Endothelial cell of umbilical vein (primary cell): Measurements from ENCODE around the gene SLC38A8. TPM values are rescaled to one million over a fixed set of nuclear protein-coding genes. Genes with fewer than 3 reads are reported as not detected.

Experiments used
- BruUV-seq: library from RNA; stranded (reverse); fragments of 400-500 nt; replicated peaks from 2 replicates; lab custom pipeline; 2021; lab: Mats Ljungman, UMichigan
- CTCF ChIA-PET: fragments of 300-600, 350-600 bp; sonication (Branson Sonifier 250); formaldehyde crosslinking; loops from one replicate; lab custom pipeline; 2021; ENCODE audit warnings: antibody characterized with exemption, inconsistent platforms; lab: Charles Lee
- POLR2A ChIA-PET: fragments of 300-600, 350-600 bp; sonication (Branson Sonifier 250); formaldehyde crosslinking; loops from one replicate; lab custom pipeline; 2021; ENCODE audit warnings: antibody characterized with exemption, inconsistent platforms; lab: Charles Lee
- DNase-seq: peaks from one replicate; pipeline ENCODE4 v3.0.0-alpha.2; 2011; ENCODE audit warnings: low read depth, low spot score
- FAIRE-seq: peaks from 2 replicates; lab custom pipeline; 2011; peaks lifted over from hg19 to GRCh38; lab: Jason Lieb, UNC
- H2AFZ ChIP-seq: 2 replicates; pipeline ENCODE4 v1.6.0; 2012; ENCODE audit warnings: low read depth, low read length, control low read depth, inconsistent platforms
- H3K27ac ChIP-seq: 2 replicates; pipeline ENCODE4 v1.5.1; 2011; ENCODE audit warnings: low read depth, mild to moderate bottlenecking, control low read depth, low read length, moderate library complexity; ENCODE audit not compliant: insufficient read depth
- H3K27me3 ChIP-seq, 2 experiments: 2 replicates each; pipeline versions ENCODE4 v1.6.0 to v1.6.1; 2011; ENCODE audit warnings: low read length in 2 of 2, mixed read lengths in 1 of 2; ENCODE audit not compliant: control insufficient read depth in 2 of 2, insufficient read depth in 2 of 2
- H3K36me3 ChIP-seq, 2 experiments: 2 replicates in 1 of 2; 3 replicates in 1 of 2; pipeline ENCODE4 v1.5.1; 2011; ENCODE audit warnings: low read length in 2 of 2, mild to moderate bottlenecking in 1 of 2, moderate library complexity in 1 of 2; ENCODE audit not compliant: control insufficient read depth in 2 of 2, insufficient read depth in 2 of 2; ENCODE audit errors: extremely low read depth in 1 of 2
- H3K4me1 ChIP-seq: 3 replicates; pipeline ENCODE4 v1.5.1; 2011; ENCODE audit warnings: mild to moderate bottlenecking, low read length; ENCODE audit not compliant: control insufficient read depth, insufficient read depth; ENCODE audit errors: extremely low read depth
- H3K4me2 ChIP-seq: 2 replicates; pipeline ENCODE4 v1.6.1; 2011; ENCODE audit warnings: low read length, control low read depth, mixed read lengths; ENCODE audit not compliant: insufficient read depth
- H3K4me3 ChIP-seq, 3 experiments: fragments of 200-600 bp in 1 of 3; sonication (generic), shearing (Covaris generic) in 1 of 3; replicated peaks in 1 of 3; 2 replicates each; pipeline ENCODE4 v1.5.1; 2011 to 2016; ENCODE audit warnings: control low read depth in 3 of 3, low read length in 3 of 3, mild to moderate bottlenecking in 2 of 3, inconsistent platforms in 1 of 3, low read depth in 1 of 3, moderate library complexity in 1 of 3; ENCODE audit not compliant: insufficient read depth in 1 of 3
- H3K79me2 ChIP-seq: 2 replicates; pipeline ENCODE4 v1.6.0; 2012; ENCODE audit warnings: low read length, inconsistent platforms; ENCODE audit not compliant: control insufficient read depth, insufficient read depth
- H3K9ac ChIP-seq: replicated peaks from 2 replicates; pipeline ENCODE3; 2011; ENCODE audit warnings: low read length, control low read depth; ENCODE audit not compliant: insufficient read depth; ENCODE audit errors: extremely low read depth
- H3K9me1 ChIP-seq: replicated peaks from 3 replicates; pipeline ENCODE4 v1.6.0; 2011; ENCODE audit warnings: mild to moderate bottlenecking, low read length; ENCODE audit not compliant: control insufficient read depth, insufficient read depth; ENCODE audit errors: extremely low read depth
- H3K9me3 ChIP-seq: replicated peaks from 2 replicates; pipeline ENCODE4 v1.5.1; 2012; ENCODE audit warnings: low read length, inconsistent platforms; ENCODE audit not compliant: control insufficient read depth, insufficient read depth
- H4K20me1 ChIP-seq: replicated peaks from 2 replicates; pipeline ENCODE3; 2011; ENCODE audit warnings: mild to moderate bottlenecking, low read length; ENCODE audit not compliant: control insufficient read depth, insufficient read depth; ENCODE audit errors: extremely low read depth
- CTCF ChIP-seq, 2 donors: IDR thresholded peaks; 1 replicate in 1 of 2; 2 replicates in 1 of 2; pipeline ENCODE4 v1.5.1; 2011; ENCODE audit warnings: low read length in 2 of 2, mild to moderate bottlenecking in 2 of 2, moderate library complexity in 2 of 2, control low read depth in 1 of 2, inconsistent platforms in 1 of 2, low read depth in 1 of 2; ENCODE audit not compliant: insufficient read depth in 1 of 2; ENCODE audit errors: extremely low read depth in 1 of 2
- EZH2 ChIP-seq: IDR thresholded peaks from 2 replicates; pipeline ENCODE4 v1.6.1; 2012; ENCODE audit warnings: borderline replicate concordance, low read depth, mild to moderate bottlenecking, moderate library complexity, low read length, inconsistent platforms; ENCODE audit not compliant: severe bottlenecking
- FOS ChIP-seq: IDR thresholded peaks from 2 replicates; pipeline ENCODE4 v1.6.1; 2011; ENCODE audit warnings: mild to moderate bottlenecking, low read length, moderate library complexity, borderline replicate concordance; ENCODE audit not compliant: insufficient read depth
- GATA2 ChIP-seq: IDR thresholded peaks from 2 replicates; pipeline ENCODE4 v1.7.0; 2011; ENCODE audit warnings: low read depth, mild to moderate bottlenecking, moderate library complexity, mixed read lengths, low read length; ENCODE audit not compliant: insufficient read length, insufficient read depth
- JUN ChIP-seq: IDR thresholded peaks from 2 replicates; pipeline ENCODE4 v1.6.1; 2011; ENCODE audit warnings: borderline replicate concordance, low read depth; ENCODE audit not compliant: insufficient read length, insufficient read depth
- MAX ChIP-seq: IDR thresholded peaks from 2 replicates; pipeline ENCODE4 v1.6.1; 2011; ENCODE audit not compliant: insufficient read depth, insufficient read length
- MYC ChIP-seq: IDR thresholded peaks from one replicate; pipeline ENCODE4 v1.6.1; 2011; ENCODE audit warnings: mild to moderate bottlenecking, low read depth, low read length
- POLR2A ChIP-seq: IDR thresholded peaks from 2 replicates; pipeline ENCODE4 v1.6.1; 2012; ENCODE audit warnings: low read depth, mild to moderate bottlenecking, control low read depth, low read length
- POLR2AphosphoS5 ChIP-seq: IDR thresholded peaks from 2 replicates; pipeline ENCODE4 v1.6.1; 2012; ENCODE audit warnings: low read depth, mild to moderate bottlenecking, control low read depth, low read length, moderate library complexity; ENCODE audit not compliant: insufficient read depth
- dilution Hi-C: fragments of 300-500 bp; cut with MboI; formaldehyde crosslinking; loops from one replicate; pipeline ENCODE4 v1.15.0; 2019; ENCODE audit warnings: low sequenced_read_pairs; ENCODE audit not compliant: extremely low pct_ligation_motif_present
- intact Hi-C: fragments of 100-400 bp; cut with micrococcal nuclease; formaldehyde crosslinking; loops from one replicate; pipeline ENCODE4 v1.10.0; 2022
- polyA plus RNA-seq, 4 experiments: library from polyadenylated mRNA; depleted of rRNA in 3 of 4; stranded (reverse) in 3 of 4; unstranded in 1 of 4; fragments of >200 nt; gene quantifications; 2 replicates each; pipeline versions ENCODE4 v1.2.1 to v1.2.3, GENCODE V29; 2011 to 2012; ENCODE audit warnings: missing spikeins in 1 of 4
- total RNA-seq: library from RNA; stranded (reverse); gene quantifications from 2 replicates; pipeline ENCODE4 v1.2.3, GENCODE V29; 2021

Gene SLC38A8
- total and polyA plus RNA-seq, 2 donors (not counting 3 experiments of a cell fraction or from before 2014, with no cell fraction given) = not detected

- no peaks in the 10 kb centered on the region for H3K9me1 ChIP-seq
- H3K27ac ChIP-seq = no peak overlapping the region
- BruUV-seq = no TSS peak
- H3K27me3 ChIP-seq = peaks cover 0 to 1% of the 10 kb centered on the region in 2 experiments
- no peak for TF ChIP-seq MYC
- TF ChIP-seq JUN = no peak
- no peak for TF ChIP-seq GATA2
- TF ChIP-seq POLR2AphosphoS5 = no peak
- no peak for TF ChIP-seq EZH2
- TF ChIP-seq POLR2A = no peak
- no peak for TF ChIP-seq MAX
- no peak for TF ChIP-seq FOS
- no peak for TF ChIP-seq CTCF (IDR thresholded peaks at IDR 0.05; ENCODE audit: extremely low read depth in 1 of 2, insufficient read depth in 1 of 2, low read depth in 1 of 2, low read length in 2 of 2)
- POLR2A ChIA-PET = no interaction called here
- H3K4me3 ChIP-seq = no peak overlapping the region
- H3K36me3 ChIP-seq = no peaks in the 10 kb centered on the region
- CTCF ChIA-PET = interaction anchor here (1.5 kb wide), 1 partner anchor 12 kb away, joined by 3 read pairs; no protein-coding TSS in a partner anchor
- DNase-seq (no peak), FAIRE-seq (no peak)
- intact Hi-C loops = no loop called here
- H3K79me2 ChIP-seq = no peaks in the 10 kb centered on the region
- dilution Hi-C loops = no loop called here
- no peak overlapping the region for H2AFZ ChIP-seq
- no peak overlapping the region for H3K9ac ChIP-seq
- no peaks in the 10 kb centered on the region for H4K20me1 ChIP-seq
- no peaks in the 10 kb centered on the region for H3K9me3 ChIP-seq
- H3K4me2 ChIP-seq = no peak overlapping the region
- no peaks in the 10 kb centered on the region for H3K4me1 ChIP-seq
Observed at GRCh38 chr16:84007520-84007919, 35.1 kb downstream of the SLC38A8 start.
